NCI-H1092 (cell line): ENCODE data around the gene ZFAND2A.
A peak's percentile ranks its signal among the peaks of the same experiment; 100 is the strongest.
"Not testable (repeated sequence)": the region's sequence is repeated elsewhere in the genome, so short reads cannot be mapped to it uniquely, and the experiment has no call there.

Source experiments
- DNase-seq: peaks from one replicate; lab custom pipeline; 2025; lab: John Stamatoyannopoulos, UW

Gene ZFAND2A

GRCh38 chr7:1151653-1152425, 8.2 kb downstream of the ZFAND2A start:
- no peak for DNase-seq

GRCh38 chr7:1151156-1151555, 8.8 kb downstream of the ZFAND2A start:
- DNase-seq, result no peak

GRCh38 chr7:1150400-1151002, 9.5 kb downstream of the ZFAND2A start:
- DNase-seq, result no peak

- DNase-seq, result no peak
Observed at GRCh38 chr7:1149351-1149794, 10.6 kb downstream of the ZFAND2A start.

GRCh38 chr7:1147873-1148272, 12.1 kb downstream of the ZFAND2A start:
- not testable (repeated sequence) for DNase-seq

- peak; percentile 53 for DNase-seq
Observed at GRCh38 chr7:1144269-1144771, 15.7 kb downstream of the ZFAND2A start.

- not testable (repeated sequence) for DNase-seq
Observed at GRCh38 chr7:1143031-1143430, 17.0 kb downstream of the ZFAND2A start.

GRCh38 chr7:1142051-1142635, 17.9 kb downstream of the ZFAND2A start:
- no peak for DNase-seq

- no peak for DNase-seq
Observed at GRCh38 chr7:1141651-1142050, 18.3 kb downstream of the ZFAND2A start.

- no peak for DNase-seq
Observed at GRCh38 chr7:1140476-1141104, 19.4 kb downstream of the ZFAND2A start.

- DNase-seq, result no peak
Observed at GRCh38 chr7:1137517-1138167, 22.4 kb downstream of the ZFAND2A start.

GRCh38 chr7:1136841-1137516, 23.0 kb downstream of the ZFAND2A start:
- DNase-seq, result no peak

GRCh38 chr7:1134951-1135350, 25.0 kb downstream of the ZFAND2A start:
- DNase-seq, result no peak

- DNase-seq, result no peak
Observed at GRCh38 chr7:1131471-1132265, 28.3 kb downstream of the ZFAND2A start.

- DNase-seq, result no peak
Observed at GRCh38 chr7:1130021-1130990, 29.7 kb downstream of the ZFAND2A start.

- no peak for DNase-seq
Observed at GRCh38 chr7:1129431-1129830, 30.6 kb downstream of the ZFAND2A start.

GRCh38 chr7:1127001-1127400, 33.0 kb downstream of the ZFAND2A start:
- no peak for DNase-seq

- DNase-seq, result no peak
Observed at GRCh38 chr7:1125603-1125969, 34.4 kb downstream of the ZFAND2A start.

GRCh38 chr7:1124816-1125602, 35.0 kb downstream of the ZFAND2A start:
- no peak for DNase-seq
